Forelimb muscle (tissue), 1 donor: ENCODE data around the gene BHLHE23. TPM values are rescaled to one million over a fixed set of nuclear protein-coding genes. Genes with fewer than 3 reads are reported as not detected.

ENCODE experiments used
- DNase-seq: peaks from one replicate; pipeline ENCODE4 v3.0.0-alpha.2; 2013; ENCODE audit warnings: low read depth
- polyA plus RNA-seq: library from polyadenylated mRNA; unstranded; fragments of 120-200 nt; gene quantifications from one replicate; pipeline ENCODE4 v1.2.1, GENCODE V29; 2013; ENCODE audit not compliant: insufficient read length

The BHLHE23 gene
- polyA plus RNA-seq, 1 donor: not detected

- DNase-seq: no peak
Measured at GRCh38 chr20:63009988-63010769, 3.4 kb upstream of the BHLHE23 start.

GRCh38 chr20:63009045-63009961 lies 2.5 kb upstream of the BHLHE23 start:
- DNase-seq: no peak

- no peak for DNase-seq
Measured at GRCh38 chr20:63008541-63009044, 1.8 kb upstream of the BHLHE23 start.

GRCh38 chr20:63007646-63008488 lies 1.1 kb upstream of the BHLHE23 start:
- no peak for DNase-seq

- DNase-seq: no peak
Measured at GRCh38 chr20:63007360-63007645, 539 bp upstream of the BHLHE23 start.

GRCh38 chr20:63005862-63006539 lies 763 bp downstream of the BHLHE23 start:
- DNase-seq: no peak

GRCh38 chr20:63005365-63005861 lies 1.4 kb downstream of the BHLHE23 start:
- DNase-seq: no peak

- DNase-seq: no peak
Measured at GRCh38 chr20:63004607-63005364, 2.0 kb downstream of the BHLHE23 start.

- DNase-seq: no peak
Measured at GRCh38 chr20:63003546-63003945, 3.2 kb downstream of the BHLHE23 start.

- no peak for DNase-seq
Measured at GRCh38 chr20:63002511-63002910, 4.3 kb downstream of the BHLHE23 start.

- DNase-seq: no peak
Measured at GRCh38 chr20:63000958-63001357, 5.8 kb downstream of the BHLHE23 start.

GRCh38 chr20:63000036-63000435 lies 6.7 kb downstream of the BHLHE23 start:
- no peak for DNase-seq

GRCh38 chr20:62999580-62999979 lies 7.2 kb downstream of the BHLHE23 start:
- DNase-seq: no peak

- DNase-seq: no peak
Measured at GRCh38 chr20:62998449-62998848, 8.3 kb downstream of the BHLHE23 start.

- DNase-seq: no peak
Measured at GRCh38 chr20:62997417-62998035, 9.2 kb downstream of the BHLHE23 start.

GRCh38 chr20:62996596-62996982 lies 10.2 kb downstream of the BHLHE23 start:
- no peak for DNase-seq

- DNase-seq: no peak
Measured at GRCh38 chr20:62995898-62996595, 10.7 kb downstream of the BHLHE23 start.

- DNase-seq: no peak
Measured at GRCh38 chr20:62995481-62995880, 11.3 kb downstream of the BHLHE23 start.

GRCh38 chr20:62994869-62995281 lies 11.9 kb downstream of the BHLHE23 start:
- DNase-seq: no peak
